ENCODE data around the gene NPAS3. TPM values are rescaled to one million over a fixed set of nuclear protein-coding genes. Genes with fewer than 3 reads are reported as not detected.

NPAS3 gene
- total and polyA plus RNA-seq, 4 experiments from 2014 or later = not detected

DNA sequence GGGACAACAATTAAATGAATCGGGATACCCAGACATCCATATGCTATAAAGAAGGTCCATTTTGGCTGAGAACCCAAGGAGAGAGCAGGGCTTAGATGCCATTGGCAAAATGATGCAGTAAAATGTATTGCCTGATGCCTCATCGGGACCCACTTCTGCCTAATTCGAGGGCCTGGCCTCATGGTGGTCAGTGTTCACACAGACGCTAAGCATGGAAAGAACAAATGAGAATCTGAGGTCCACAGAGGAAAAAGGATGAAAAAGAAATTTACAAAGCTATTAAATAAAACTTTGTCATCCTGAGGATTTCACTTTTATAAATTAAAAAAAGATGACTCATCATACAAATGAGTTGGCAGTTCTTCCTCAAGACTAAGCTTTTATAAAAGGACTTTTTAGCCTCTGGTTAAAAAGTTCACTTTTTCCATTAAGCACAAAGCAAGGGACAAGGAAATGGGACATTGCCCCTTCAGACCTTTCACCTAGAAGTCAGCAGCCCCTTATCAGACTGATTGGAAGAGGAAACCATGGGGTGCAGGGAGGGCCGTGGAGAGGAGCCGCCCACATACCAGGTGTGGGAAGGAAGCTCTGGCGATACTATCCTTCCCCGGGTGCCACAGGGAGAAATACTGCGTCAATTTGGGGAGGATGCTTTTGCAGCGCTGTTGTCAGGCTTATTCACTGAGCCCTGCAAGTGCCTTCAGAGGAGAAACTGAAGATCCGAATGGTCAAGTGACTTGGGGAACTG is 836.2 kb downstream of the NPAS3 start:
- no peaks in the 10 kb centered on the region for H3K4me1 Mint-ChIP-seq
- Histone ChIP-seq H3K36me3 (ENCODE audit: insufficient read depth, low read length) (no peaks in the 10 kb centered on the region), H3K4me1 (ENCODE audit: insufficient read depth, low read length) (no peaks in the 10 kb centered on the region), H3K4me3 (ENCODE audit: low read length in 2 of 2) (no peak overlapping the region), H3K9me3 (ENCODE audit: control insufficient read depth in 1 of 2, low read length in 2 of 2) (no peaks in the 10 kb centered on the region), H3K27ac (ENCODE audit: low read depth, low read length) (no peak overlapping the region), H3K27me3 (ENCODE audit: insufficient read depth, low read length) (no peaks in the 10 kb centered on the region)
- ChIA-PET POLR2A (ENCODE audit: partially characterized antibody) (no interaction called here), CTCF (ENCODE audit: partially characterized antibody) (interaction anchor here (7.5 kb wide), 1 partner anchor 17 kb away, joined by 40 read pairs; no protein-coding TSS in a partner anchor)
- no peak overlapping the region for H3K27ac Mint-ChIP-seq
- peaks cover 0 to 1% of the 10 kb centered on the region in 2 donors for H3K27me3 Mint-ChIP-seq
- H3K9me3 Mint-ChIP-seq = peaks cover 0 to 2% (median 0%) of the 10 kb centered on the region in 8 donors
- no peak overlapping the region for H3K4me3 Mint-ChIP-seq
- DNase-seq = no peak
- no peaks in the 10 kb centered on the region for H3K36me3 Mint-ChIP-seq
- intact Hi-C loops (cut with micrococcal nuclease) = no loop called here

DNA sequence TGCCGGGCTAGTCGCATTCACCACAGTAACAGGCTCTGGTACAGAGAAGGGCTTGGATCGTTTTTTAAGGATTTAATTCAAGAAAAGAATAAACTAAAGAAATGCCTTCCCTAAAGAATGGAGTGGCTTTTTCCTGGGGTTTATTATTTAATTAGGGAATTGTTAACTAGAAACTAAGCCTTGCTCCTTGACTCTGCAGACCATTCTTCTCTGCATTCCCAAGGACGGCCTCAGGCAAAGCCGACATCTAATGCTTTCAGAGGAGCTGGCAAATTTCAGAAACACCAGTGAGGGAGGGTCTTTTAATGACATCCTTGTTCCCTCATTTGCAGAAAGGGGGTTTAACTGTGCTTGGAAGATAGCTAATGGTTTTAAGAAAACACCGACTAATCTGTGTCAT is 838.2 kb downstream of the NPAS3 start:
- Histone ChIP-seq H3K27ac (ENCODE audit: low read depth, low read length) (no peak overlapping the region), H3K36me3 (ENCODE audit: insufficient read depth, low read length) (no peaks in the 10 kb centered on the region), H3K4me3 (ENCODE audit: low read length in 2 of 2) (no peak overlapping the region), H3K4me1 (ENCODE audit: insufficient read depth, low read length) (no peaks in the 10 kb centered on the region), H3K9me3 (ENCODE audit: control insufficient read depth in 1 of 2, low read length in 2 of 2) (no peaks in the 10 kb centered on the region), H3K27me3 (ENCODE audit: insufficient read depth, low read length) (no peaks in the 10 kb centered on the region)
- no peaks in the 10 kb centered on the region for H3K4me1 Mint-ChIP-seq
- no peak overlapping the region for H3K4me3 Mint-ChIP-seq
- ChIA-PET POLR2A (ENCODE audit: partially characterized antibody) (no interaction called here), CTCF (ENCODE audit: partially characterized antibody) (interaction anchor here (7.5 kb wide), 1 partner anchor 15 kb away, joined by 40 read pairs; no protein-coding TSS in a partner anchor)
- intact Hi-C loops (cut with micrococcal nuclease) = no loop called here
- H3K27me3 Mint-ChIP-seq = peaks cover 1 to 3% of the 10 kb centered on the region in 2 donors
- no peaks in the 10 kb centered on the region for H3K36me3 Mint-ChIP-seq
- no peak overlapping the region for H3K27ac Mint-ChIP-seq
- peaks cover 0 to 2% (median 0%) of the 10 kb centered on the region in 8 donors for H3K9me3 Mint-ChIP-seq
- DNase-seq = no peak

DNA sequence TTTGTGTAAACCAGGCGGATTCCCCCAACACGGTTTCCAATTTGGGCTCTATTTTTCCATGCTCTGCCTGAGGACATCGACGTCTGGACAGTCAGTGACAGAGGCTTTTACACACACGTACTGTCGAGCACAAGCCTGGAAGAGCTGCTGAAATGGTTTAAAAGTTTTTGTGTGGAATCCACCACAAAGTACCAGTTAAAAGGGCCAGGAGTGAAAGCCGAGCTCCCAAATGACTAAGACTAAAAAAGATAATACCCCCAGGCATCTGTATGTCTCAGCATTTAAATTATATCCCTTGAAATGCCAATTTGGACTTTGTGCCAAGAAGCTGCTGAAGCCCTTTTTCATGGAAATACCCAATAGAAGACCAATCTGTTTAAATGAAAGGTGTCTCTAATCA is 839.0 kb downstream of the NPAS3 start:
- intact Hi-C loops (cut with micrococcal nuclease) = no loop called here
- no peak for DNase-seq
- Mint-ChIP-seq H3K27me3 (peaks cover 1 to 3% of the 10 kb centered on the region in 2 donors), H3K27ac (no peak overlapping the region), H3K36me3 (no peaks in the 10 kb centered on the region), H3K9me3 (peaks cover 0 to 2% (median 0%) of the 10 kb centered on the region in 8 donors), H3K4me1 (no peaks in the 10 kb centered on the region), H3K4me3 (no peak overlapping the region)
- Histone ChIP-seq H3K4me1 (ENCODE audit: insufficient read depth, low read length) (no peaks in the 10 kb centered on the region), H3K36me3 (ENCODE audit: insufficient read depth, low read length) (no peaks in the 10 kb centered on the region), H3K27me3 (ENCODE audit: insufficient read depth, low read length) (no peaks in the 10 kb centered on the region), H3K9me3 (ENCODE audit: control insufficient read depth in 1 of 2, low read length in 2 of 2) (no peaks in the 10 kb centered on the region), H3K27ac (ENCODE audit: low read depth, low read length) (no peak overlapping the region), H3K4me3 (ENCODE audit: low read length in 2 of 2) (no peak overlapping the region)
- ChIA-PET CTCF (ENCODE audit: partially characterized antibody) (interaction anchor here (7.5 kb wide), 1 partner anchor 14 kb away, joined by 40 read pairs; no protein-coding TSS in a partner anchor), POLR2A (ENCODE audit: partially characterized antibody) (no interaction called here)

DNA sequence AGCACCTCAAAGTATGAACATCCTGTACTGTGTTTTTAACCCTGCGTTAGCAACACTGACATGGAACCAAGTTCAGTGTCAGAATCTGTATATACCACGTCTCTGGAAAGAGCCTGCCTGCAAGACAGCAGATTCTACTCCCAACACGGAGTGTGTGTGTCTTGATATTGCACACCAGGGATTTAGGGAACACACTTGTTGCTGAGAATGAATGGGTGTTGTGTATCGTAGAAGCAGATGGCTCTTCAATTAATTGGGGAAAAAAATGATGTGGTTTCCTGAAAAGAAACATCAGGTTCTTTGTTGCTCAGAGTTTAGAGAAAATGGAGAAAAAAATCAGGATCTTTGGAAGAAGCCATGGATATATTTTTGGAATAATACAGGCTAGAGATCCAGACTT is 841.4 kb downstream of the NPAS3 start:
- no peaks in the 10 kb centered on the region for H3K4me1 ChIP-seq (ENCODE audit: insufficient read depth, low read length)
- Mint-ChIP-seq H3K27ac (no peak overlapping the region), H3K9me3 (no peaks in the 10 kb centered on the region), H3K27me3 (peaks cover 1 to 8% of the 10 kb centered on the region in 2 donors), H3K4me3 (no peak overlapping the region), H3K36me3 (no peaks in the 10 kb centered on the region), H3K4me1 (no peaks in the 10 kb centered on the region)
- no peaks in the 10 kb centered on the region for H3K9me3 ChIP-seq (ENCODE audit: control insufficient read depth in 1 of 2, low read length in 2 of 2)
- H3K27me3 ChIP-seq (ENCODE audit: insufficient read depth, low read length) = no peaks in the 10 kb centered on the region
- ChIA-PET POLR2A (ENCODE audit: partially characterized antibody) (no interaction called here), CTCF (ENCODE audit: partially characterized antibody) (no interaction called here)
- H3K27ac ChIP-seq (ENCODE audit: low read depth, low read length) = no peak overlapping the region
- no peaks in the 10 kb centered on the region for H3K36me3 ChIP-seq (ENCODE audit: insufficient read depth, low read length)
- no peak overlapping the region for H3K4me3 ChIP-seq (ENCODE audit: low read length in 2 of 2)
- no peak for DNase-seq
- intact Hi-C loops (cut with micrococcal nuclease) = no loop called here

DNA sequence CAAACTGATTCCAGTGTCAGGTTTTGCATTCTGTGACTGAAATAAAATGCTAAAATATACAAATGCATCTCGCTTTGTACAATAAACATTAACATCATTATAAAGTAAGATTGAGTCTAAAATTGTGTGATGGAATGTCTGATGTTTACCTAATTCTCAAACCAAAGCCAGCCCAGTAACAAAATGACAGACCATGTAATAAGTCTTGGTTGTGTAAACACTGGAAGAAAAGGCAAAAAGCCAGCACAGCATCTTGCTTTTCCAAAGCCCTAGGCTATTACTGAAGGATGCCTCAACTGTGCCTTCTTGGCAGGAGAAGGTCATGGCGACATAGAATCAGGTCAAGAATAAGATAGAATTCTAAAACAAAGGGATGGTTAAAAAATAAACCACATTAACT is 842.6 kb downstream of the NPAS3 start:
- no peaks in the 10 kb centered on the region for H3K4me1 Mint-ChIP-seq
- no peaks in the 10 kb centered on the region for H3K4me1 ChIP-seq (ENCODE audit: insufficient read depth, low read length)
- H3K27ac Mint-ChIP-seq = no peak overlapping the region
- intact Hi-C loops (cut with micrococcal nuclease) = no loop called here
- H3K27me3 ChIP-seq (ENCODE audit: insufficient read depth, low read length) = no peaks in the 10 kb centered on the region
- CTCF ChIA-PET (ENCODE audit: partially characterized antibody) = interaction anchor here (1.4 kb wide), 1 partner anchor 12 kb away, joined by 6 read pairs; no protein-coding TSS in a partner anchor
- no peaks in the 10 kb centered on the region for H3K9me3 Mint-ChIP-seq
- H3K36me3 Mint-ChIP-seq = no peaks in the 10 kb centered on the region
- POLR2A ChIA-PET (ENCODE audit: partially characterized antibody) = no interaction called here
- no peaks in the 10 kb centered on the region for H3K36me3 ChIP-seq (ENCODE audit: insufficient read depth, low read length)
- no peak for DNase-seq
- no peaks in the 10 kb centered on the region for H3K9me3 ChIP-seq (ENCODE audit: control insufficient read depth in 1 of 2, low read length in 2 of 2)
- no peak overlapping the region for H3K27ac ChIP-seq (ENCODE audit: low read depth, low read length)
- no peak overlapping the region for H3K4me3 ChIP-seq (ENCODE audit: low read length in 2 of 2)
- H3K4me3 Mint-ChIP-seq = no peak overlapping the region
- peaks cover 1 to 8% of the 10 kb centered on the region in 2 donors for H3K27me3 Mint-ChIP-seq

DNA sequence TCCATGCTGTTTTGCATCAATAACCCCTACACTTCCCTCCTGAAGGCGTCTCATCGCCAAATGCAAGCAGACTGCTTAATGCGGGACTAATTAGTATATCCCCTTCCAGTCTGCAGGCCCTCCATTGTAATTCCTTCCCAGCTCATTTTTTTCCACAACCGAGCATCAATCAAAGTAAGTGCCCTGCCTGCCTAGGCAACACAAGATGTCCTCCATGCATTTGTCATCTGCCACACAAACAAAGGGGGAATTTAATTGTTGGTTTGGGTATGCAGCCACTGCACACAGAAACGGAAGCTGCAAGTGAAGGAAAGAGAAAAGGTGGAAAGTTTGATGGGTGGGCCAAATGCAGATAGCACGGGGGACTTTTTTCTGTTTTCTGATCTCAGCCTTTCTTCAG is 844.2 kb downstream of the NPAS3 start:
- Mint-ChIP-seq H3K36me3 (no peaks in the 10 kb centered on the region), H3K4me3 (no peak overlapping the region), H3K27me3 (peaks cover 1 to 8% of the 10 kb centered on the region in 2 donors), H3K9me3 (no peaks in the 10 kb centered on the region), H3K27ac (no peak overlapping the region), H3K4me1 (no peaks in the 10 kb centered on the region)
- H3K36me3 ChIP-seq (ENCODE audit: insufficient read depth, low read length) = no peaks in the 10 kb centered on the region
- no peaks in the 10 kb centered on the region for H3K9me3 ChIP-seq (ENCODE audit: control insufficient read depth in 1 of 2, low read length in 2 of 2)
- POLR2A ChIA-PET (ENCODE audit: partially characterized antibody) = no interaction called here
- intact Hi-C loops (cut with micrococcal nuclease) = no loop called here
- CTCF ChIA-PET (ENCODE audit: partially characterized antibody) = interaction anchor here (0.5 to 3.4 kb wide), 4 partner anchors 10 to 1154 kb away, joined by 3 to 30 read pairs (median 4); no protein-coding TSS in a partner anchor
- DNase-seq = no peak
- no peak overlapping the region for H3K27ac ChIP-seq (ENCODE audit: low read depth, low read length)
- no peaks in the 10 kb centered on the region for H3K27me3 ChIP-seq (ENCODE audit: insufficient read depth, low read length)
- no peaks in the 10 kb centered on the region for H3K4me1 ChIP-seq (ENCODE audit: insufficient read depth, low read length)
- H3K4me3 ChIP-seq (ENCODE audit: low read length in 2 of 2) = no peak overlapping the region

DNA sequence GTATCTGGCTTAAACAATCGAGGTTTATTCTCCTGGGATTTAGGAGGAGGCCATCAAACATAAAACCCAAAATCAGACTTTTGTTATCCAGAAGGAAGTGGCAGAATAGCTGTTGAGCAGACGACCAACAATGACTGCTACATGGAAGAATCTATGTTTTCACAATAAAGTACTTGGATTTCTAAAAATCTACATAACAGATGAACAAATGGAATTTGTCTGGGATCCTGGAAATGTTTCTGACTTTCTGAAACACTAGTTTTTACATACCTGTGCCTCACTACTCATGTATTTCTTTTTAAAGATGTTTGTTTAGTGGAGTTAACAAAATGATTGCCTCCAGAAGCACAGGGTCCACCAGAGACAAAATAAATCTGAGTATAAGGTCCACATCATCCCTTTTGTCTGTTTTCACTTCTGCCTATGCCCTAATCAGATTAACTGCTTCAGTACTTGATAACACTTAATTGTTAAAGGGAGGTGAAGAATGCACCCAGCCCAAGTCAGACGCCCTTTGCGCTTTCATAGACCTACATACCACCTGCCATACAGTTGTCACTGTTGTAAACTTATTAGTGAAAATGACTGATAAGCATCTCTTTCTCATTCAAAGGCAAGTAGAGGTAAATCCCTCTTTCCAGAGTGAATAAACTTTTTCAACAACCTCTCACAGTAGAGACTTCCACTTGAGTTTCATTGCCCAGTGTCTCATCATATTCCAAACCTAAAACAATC is 847.6 kb downstream of the NPAS3 start:
- Mint-ChIP-seq H3K9me3 (no peaks in the 10 kb centered on the region), H3K4me1 (peaks cover 0 to 1% (median 0%) of the 10 kb centered on the region in 4 donors), H3K36me3 (no peaks in the 10 kb centered on the region), H3K27me3 (peaks cover 0 to 5% of the 10 kb centered on the region in 2 donors), H3K27ac (no peak overlapping the region), H3K4me3 (no peak overlapping the region)
- Histone ChIP-seq H3K4me3 (ENCODE audit: low read length in 2 of 2) (no peak overlapping the region), H3K27ac (ENCODE audit: low read depth, low read length) (no peak overlapping the region), H3K36me3 (ENCODE audit: insufficient read depth, low read length) (no peaks in the 10 kb centered on the region), H3K27me3 (ENCODE audit: insufficient read depth, low read length) (no peaks in the 10 kb centered on the region), H3K4me1 (ENCODE audit: insufficient read depth, low read length) (no peaks in the 10 kb centered on the region), H3K9me3 (ENCODE audit: control insufficient read depth in 1 of 2, low read length in 2 of 2) (no peaks in the 10 kb centered on the region)
- ChIA-PET CTCF (ENCODE audit: partially characterized antibody) (interaction anchor here (1.4 kb wide), 1 partner anchor 1211 kb away, joined by 7 read pairs; no protein-coding TSS in a partner anchor), POLR2A (ENCODE audit: partially characterized antibody) (no interaction called here)
- DNase-seq = no peak
- intact Hi-C loops (cut with micrococcal nuclease) = no loop called here

Measured in CD4-positive, alpha-beta memory T cell (primary cell).